HG03575 (cell line): Measurements from ENCODE around the gene CD6.

Source experiments
- ATAC-seq: cut with Tn5 transposase; IDR thresholded peaks from one replicate; pipeline ENCODE4 v1.9.1; 2021; ENCODE audit not compliant: unreplicated experiment, insufficient number of reproducible peaks, low FRiP score; ENCODE audit errors: extremely low read depth

Gene CD6

GRCh38 chr11:60977224-60977623 is 5.7 kb downstream of the CD6 start:
- no peak for ATAC-seq

- ATAC-seq, result no peak
These were observed 6.4 kb downstream of the CD6 start for GRCh38 chr11:60977836-60978235.

DNA sequence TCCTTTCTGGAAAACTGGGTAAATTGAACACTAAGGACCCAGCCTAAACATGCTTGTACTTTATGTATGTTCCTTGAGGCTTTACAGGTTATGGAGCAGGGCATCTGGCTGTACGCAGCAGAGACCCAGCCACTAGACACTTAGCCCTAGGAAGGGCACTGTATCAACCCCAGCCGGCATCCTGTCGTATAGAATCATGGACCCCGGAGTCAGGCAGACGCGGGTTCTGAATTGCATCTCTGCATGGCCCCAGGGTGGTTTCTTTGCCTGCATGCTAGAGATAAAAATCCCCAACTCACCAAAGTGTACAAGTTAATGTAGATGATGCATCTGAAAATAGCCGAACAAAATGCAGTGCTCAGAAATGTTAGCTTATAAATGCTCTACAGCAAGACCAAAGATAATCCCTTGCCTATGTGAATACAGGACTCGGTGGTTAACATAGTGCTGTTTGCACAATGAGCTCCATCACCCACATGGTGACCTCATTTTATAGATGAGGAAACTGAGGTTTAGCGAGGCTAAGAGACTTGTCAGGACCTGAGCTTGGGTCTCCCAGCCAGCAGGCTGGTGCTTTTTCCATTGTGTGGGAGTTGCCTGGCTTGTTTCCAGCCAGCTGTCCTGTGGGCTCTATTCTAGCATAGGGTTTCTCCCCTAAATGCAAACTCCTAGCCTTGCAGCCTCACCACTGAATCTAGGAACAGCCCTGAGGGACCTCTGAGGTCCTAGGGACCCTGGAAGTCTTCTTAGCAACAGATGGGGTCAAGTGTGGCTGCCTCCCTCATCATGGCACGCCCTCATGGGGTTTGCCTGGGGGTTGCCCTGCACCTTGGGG is 7.3 kb downstream of the CD6 start:
- no peak for ATAC-seq

GRCh38 chr11:60981515-60981914 is 10.0 kb downstream of the CD6 start:
- no peak for ATAC-seq

DNA sequence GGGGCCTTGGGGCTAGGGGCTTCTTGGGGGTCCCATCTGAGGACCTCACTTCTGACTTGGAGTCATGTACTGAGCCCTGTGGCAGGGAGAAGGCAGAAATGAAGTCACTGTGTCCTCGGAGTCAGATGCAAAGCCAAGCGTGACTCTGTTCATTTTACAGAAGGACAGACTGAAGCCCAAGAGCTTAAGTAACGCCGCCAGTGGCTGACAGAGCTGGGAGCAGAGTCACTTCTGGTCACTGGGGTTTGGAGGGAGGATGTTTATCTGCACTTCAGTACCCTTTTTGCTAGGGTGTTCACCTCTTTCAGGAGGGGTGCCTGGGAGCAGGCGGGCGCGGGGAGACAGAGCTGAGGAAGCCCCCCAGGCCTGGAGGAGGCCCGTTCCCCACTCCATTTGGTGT is 10.7 kb downstream of the CD6 start:
- no peak for ATAC-seq

- no peak for ATAC-seq
These were observed 12.7 kb downstream of the CD6 start for GRCh38 chr11:60984149-60984548.

DNA sequence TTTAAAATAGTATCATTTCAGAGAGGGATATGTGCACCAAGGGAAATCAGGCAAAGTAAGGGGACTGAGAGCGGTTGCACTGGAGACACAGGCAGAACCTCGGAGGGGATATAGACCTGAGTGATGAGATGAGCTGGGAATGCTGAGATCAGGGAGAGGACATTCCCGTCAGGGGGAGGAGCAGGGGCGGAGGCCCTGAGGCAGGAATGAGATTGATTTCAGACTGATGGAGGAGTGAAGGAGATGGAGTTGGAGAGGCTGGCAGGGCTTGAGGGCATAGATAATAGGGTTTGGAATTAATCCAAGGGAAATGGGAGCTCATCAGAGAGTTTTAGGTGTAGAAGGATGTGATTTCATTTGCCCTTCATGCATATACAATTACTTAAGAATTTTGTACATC is 13.2 kb downstream of the CD6 start:
- no peak for ATAC-seq

DNA sequence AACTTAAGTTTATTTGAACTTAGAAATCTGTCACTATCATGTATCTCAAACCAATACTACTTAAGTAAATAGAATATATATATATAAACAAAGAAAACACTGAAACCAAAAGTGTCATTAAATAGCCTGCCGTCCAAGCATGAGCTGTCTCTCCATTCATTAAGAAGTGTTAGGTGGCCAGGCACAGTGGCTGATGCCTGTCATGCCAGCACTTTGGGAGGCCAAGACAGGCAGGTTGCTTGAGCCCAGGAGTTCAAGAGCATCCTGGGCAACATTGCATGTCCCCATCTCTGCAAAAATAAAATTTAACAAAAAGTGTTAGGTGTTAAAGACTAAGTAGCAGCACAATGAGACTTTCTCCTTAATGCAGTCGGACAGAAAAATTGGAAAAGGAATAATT is 14.0 kb downstream of the CD6 start:
- no peak for ATAC-seq

- no peak for ATAC-seq
These were observed 14.8 kb downstream of the CD6 start for GRCh38 chr11:60985991-60986915.

DNA sequence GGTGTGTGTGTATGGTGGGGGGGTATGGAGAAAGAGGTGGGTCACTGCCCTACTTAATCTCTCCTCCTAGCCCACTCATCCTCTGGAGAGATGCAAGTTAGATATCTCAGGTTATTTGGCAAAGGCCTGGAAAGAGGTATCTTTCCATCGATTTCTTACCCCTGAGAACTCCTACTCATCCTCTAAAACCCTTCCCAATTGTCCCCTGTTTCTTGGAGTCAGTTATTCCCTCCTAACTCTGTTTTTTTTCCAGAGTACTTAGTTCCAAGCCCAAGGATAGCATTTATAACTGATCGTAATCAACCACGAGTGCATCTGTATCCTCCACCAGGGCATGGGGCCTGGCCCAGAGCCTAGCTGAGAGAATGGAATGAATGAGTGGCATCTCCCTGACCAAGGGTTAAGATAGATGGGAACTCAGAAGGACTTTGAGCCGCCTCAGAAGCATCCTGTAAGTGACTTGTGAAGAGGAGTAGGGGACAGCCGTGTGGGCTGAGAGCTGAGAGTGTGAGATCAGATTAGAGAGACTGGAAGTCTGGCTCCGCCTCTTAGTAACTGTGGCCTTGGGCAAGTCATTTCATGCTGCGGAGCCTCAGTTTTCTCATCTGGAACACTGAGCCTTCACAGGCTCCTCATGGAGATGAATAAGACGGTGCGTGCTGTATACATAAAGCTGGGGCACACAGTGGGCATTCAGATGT is 16.2 kb downstream of the CD6 start:
- ATAC-seq, result no peak

GRCh38 chr11:60988658-60989057 is 17.2 kb downstream of the CD6 start:
- ATAC-seq, result no peak

DNA sequence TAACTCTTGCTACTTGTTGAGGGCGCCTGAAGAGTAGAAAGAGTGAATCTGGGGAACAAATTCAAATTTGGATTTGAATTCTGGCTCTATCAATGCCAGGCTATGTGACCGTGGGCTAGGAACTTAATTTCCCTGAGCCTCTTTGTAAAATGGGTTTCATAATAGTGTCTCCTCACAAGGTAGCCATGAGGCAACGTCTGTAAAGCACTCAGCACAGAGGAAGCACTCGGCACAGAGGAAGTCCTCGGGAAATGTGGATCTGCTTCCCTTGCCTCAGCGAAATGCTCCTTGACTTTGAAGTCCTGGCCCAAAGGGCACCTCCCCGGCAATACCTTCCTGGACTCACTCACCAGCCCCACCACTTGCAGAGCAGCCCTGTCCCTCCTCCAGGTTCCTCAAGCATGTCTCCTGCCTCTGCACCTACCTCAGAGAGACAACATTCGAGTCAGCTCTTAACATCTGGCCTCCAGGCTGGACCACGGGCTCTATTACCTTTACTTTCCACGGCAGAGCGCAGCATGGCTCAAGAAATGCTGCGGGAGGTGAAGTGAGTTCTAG is 17.7 kb downstream of the CD6 start:
- no peak for ATAC-seq

DNA sequence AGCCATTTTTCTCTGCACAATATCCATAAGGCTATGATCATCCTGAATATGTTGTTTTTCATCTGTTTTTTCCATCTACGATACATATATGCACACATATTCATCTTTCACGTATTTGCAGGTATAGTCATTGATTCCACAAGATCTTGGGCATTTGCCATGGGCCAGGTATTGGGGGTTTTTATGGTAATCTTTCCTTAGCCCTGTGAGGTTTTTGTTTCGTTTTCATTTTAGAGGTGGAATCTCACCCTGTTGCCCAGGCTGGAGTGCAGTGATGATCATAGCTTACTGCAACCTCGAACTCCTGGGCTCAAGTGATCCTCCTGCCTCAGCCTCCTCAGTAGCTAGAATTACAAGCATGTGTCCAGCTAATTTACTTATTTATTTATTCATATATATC is 20.0 kb downstream of the CD6 start:
- no peak for ATAC-seq

DNA sequence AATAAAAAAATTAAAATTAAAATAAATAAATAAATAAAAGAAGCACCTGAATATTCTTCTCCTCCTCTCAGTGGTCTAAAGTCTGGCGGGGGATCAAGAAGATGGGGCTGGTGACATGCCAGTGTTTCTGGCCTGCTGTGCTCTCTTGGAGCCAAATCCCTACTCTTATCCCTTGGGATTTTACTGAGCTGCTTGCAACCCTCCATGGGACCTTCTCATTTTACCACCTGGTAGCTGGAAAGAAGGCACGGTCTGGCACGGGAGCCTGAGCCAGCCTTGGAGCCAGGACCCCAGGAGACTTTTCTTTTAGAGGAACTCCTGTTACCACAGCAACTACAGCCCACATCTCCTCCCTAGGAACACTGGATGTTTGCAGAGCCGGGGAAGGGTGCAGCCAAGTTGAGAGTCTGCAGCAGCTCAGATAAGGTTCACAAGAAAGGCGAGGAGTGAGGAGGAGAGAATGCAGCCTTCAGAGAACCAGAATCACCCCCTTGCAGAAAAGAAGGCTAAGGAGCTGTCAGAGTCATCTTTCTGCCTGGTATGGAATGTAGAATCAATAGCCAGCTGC is 21.4 kb downstream of the CD6 start:
- ATAC-seq, result no peak

- no peak for ATAC-seq
These were observed 22.1 kb downstream of the CD6 start for GRCh38 chr11:60993615-60994014.

DNA sequence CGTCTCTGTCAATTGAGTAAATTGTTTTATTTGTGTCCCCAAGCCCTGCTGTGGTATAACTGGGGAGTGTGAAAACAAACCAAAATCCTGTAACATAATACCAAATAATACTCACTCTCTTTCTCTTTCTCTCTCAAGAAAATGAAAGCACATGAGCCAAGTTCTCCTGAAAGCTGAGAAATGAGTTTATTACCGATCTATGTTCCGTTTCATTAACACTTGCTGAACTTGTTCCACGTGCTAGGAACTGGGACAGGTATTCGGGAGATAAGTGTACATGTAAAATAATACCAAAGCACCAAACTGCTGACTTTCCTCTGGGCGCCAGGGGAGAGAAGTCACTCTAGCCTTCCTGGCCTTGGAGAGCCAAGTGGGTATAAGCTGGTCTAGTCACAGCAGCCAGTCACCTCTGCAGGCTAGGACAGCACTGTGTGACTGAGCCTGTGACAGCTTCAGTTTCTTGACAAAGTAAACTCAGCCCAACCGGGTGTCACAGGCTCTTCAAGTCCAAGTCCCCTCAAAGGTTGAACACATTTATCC is 23.1 kb downstream of the CD6 start:
- no peak for ATAC-seq

DNA sequence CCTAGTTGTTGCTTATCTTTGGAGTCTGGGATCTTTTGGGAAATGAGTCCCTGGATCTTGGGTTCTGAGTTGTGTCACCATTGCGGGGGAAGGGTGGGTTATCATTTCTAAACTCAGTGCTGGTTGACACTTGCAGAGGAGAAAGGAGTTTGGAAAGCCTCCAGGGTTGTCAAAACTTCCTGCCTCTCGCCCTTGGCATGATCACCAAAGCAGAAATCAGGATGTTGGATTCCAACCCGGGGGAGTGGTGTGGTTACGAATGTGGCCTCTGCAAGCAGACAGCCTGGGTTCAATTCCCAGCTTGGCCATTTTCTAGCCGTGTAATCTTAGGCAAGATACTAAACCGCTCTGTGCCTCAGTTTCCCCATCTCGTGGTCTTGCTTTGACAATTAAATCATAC is 24.3 kb downstream of the CD6 start:
- ATAC-seq, result no peak

DNA sequence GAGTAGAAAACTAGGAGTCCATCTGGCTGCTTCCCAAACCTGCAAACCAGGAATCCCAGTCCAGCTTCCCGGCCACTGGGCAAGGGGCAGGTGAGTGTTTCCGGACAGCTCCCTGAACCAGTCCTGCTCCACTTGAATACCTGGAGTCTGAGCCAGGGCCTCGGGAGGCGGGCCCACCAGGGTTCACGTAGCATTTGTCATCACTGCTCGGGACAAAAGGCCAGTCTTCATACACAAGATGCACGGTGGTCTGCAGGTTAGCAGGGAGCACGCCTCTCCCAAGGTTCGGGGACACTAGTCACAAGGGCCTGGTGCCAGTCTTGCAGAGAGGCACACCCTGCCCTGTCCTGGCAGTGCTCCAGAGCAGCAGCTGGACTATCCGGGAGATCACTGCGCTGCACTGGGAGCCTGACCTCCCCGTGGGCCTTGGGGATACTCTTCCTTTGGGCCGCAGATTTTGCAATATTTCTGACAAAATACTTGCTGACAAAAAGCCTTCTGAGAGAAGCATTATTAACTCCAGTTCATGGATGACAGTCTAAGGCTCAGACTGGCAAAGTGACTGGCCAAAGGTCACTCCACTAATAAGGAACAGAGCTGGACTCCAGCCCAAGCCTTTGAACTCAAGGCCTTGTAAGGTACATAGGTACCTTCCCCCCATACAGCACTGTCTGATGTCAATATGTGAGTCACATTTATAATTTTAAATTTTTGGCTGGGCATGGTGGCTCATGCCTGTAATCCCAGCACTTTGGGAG is 25.1 kb downstream of the CD6 start:
- no peak for ATAC-seq
